GM21515 (cell line): ENCODE results near the gene DOCK1.

Source experiments
- ATAC-seq: cut with Tn5 transposase; IDR thresholded peaks from one replicate; pipeline ENCODE4 v1.9.1; 2021; ENCODE audit not compliant: unreplicated experiment

Gene DOCK1

DNA sequence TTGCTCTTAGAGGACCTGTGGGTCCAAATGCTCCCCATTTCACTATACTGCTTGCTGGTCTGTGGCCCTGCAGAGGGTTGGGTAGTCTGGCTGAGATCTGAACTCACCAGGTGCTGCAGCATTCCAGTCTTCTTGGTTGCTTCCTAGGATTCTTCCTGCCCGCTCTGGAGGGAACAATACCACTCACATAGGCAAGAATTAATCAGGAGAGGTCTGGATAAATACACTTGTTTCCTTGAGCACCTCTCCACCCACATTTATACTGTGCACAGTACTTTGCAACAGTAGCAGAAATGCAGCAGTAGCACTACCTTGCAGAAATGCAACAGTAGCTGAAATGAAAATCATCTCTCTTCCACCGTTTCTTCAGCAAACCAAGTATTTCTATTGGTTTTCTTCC is 165.9 kb downstream of the DOCK1 start:
- no peak for ATAC-seq

- no peak for ATAC-seq
Observed at GRCh38 chr10:127073666-127074065, 168.4 kb downstream of the DOCK1 start.

DNA sequence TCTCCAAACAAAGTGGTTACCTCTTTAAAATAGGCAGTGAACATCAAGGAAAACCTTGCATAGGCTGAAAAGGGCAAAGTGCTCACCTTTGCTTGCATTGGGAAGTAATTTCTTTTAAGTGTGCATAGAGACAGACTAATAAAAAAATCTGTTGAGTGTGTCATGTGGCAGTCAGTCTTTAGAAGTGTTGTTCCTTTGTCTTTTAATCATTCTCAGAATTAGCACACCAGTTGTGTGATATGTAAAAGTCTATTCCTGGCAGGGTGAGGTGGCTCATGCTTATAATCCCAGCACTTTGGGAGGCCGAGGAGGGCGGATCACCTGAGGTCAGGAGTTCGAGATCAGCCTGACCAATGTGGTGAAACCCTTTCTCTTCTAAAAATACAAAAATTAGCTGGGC is 174.2 kb downstream of the DOCK1 start:
- no peak for ATAC-seq

GRCh38 chr10:127080317-127080716 is 175.1 kb downstream of the DOCK1 start:
- no peak for ATAC-seq

DNA sequence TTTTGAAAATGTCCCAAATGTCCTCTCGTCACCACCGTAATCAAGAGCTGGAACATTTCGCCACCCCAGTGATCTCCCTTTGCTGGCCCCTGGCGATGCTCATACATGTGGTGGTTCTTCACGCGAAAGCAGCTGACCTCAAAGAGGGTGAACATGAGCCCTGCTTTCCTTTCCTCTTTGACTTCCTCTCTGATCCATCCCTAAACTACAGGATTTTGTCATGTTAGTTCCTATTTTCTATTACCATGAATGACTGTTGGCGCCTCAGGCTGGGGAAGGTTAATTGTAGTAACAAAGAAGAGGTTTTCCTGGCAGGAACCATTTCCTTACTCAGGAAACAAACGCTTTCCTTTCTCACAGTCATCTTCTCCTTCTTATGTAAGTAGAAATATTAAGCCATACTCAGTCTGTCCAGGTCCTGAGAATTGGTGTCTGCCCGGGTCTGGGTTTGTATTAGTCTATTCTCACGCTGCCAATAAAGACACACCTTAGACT is 176.7 kb downstream of the DOCK1 start:
- no peak for ATAC-seq

- ATAC-seq = no peak
Observed at GRCh38 chr10:127082651-127083050, 177.4 kb downstream of the DOCK1 start.

GRCh38 chr10:127085957-127086356 is 180.7 kb downstream of the DOCK1 start:
- no peak for ATAC-seq

DNA sequence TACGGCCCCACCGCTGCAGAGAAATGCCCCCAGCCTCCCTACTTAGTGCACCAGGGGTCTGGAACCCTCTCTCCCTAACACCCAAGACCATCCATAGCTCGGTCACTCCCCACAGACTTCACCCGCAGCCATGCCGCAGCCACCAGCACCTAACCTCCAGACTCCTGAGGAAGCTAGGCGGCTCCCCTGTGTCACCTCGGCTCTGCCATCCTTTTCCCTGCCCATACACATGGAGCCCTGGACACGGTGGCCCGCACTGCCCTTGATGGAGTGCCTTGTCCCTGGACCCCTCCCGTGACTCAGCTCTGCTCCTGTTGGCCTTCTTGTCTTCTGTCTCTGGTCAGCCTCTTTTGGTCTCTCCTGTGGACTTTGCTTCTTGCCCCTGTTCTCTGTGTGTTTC is 183.7 kb downstream of the DOCK1 start:
- no peak for ATAC-seq

GRCh38 chr10:127089446-127089845 is 184.2 kb downstream of the DOCK1 start:
- no peak for ATAC-seq

DNA sequence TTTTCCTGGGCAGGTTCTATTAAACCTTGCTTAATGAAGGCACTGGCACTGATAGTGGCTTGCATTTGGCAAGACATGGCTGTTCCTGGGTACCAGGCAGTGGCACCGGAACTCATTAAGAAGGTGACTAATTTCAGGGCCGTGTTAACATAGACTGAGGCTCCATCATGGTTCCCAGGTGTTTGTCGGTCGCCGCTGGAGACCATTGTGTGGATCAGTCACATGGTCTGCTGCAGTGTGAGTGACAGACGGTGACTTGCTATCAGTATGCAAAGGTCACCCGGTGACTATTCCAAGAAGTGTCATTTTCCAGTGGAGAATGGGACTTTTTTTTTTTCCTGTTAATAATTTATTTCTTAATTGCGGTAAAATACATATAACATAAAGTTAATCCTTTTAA is 184.9 kb downstream of the DOCK1 start:
- no peak for ATAC-seq

GRCh38 chr10:127091354-127091753 is 186.1 kb downstream of the DOCK1 start:
- no peak for ATAC-seq

GRCh38 chr10:127092916-127093315 is 187.7 kb downstream of the DOCK1 start:
- no peak for ATAC-seq

- no peak for ATAC-seq
Observed at GRCh38 chr10:127094984-127095383, 189.8 kb downstream of the DOCK1 start.

- no peak for ATAC-seq
Observed at GRCh38 chr10:127100983-127101615, 195.9 kb downstream of the DOCK1 start.

- no peak for ATAC-seq
Observed at GRCh38 chr10:127102176-127102575, 196.9 kb downstream of the DOCK1 start.

GRCh38 chr10:127115100-127115499 is 209.9 kb downstream of the DOCK1 start:
- no peak for ATAC-seq

DNA sequence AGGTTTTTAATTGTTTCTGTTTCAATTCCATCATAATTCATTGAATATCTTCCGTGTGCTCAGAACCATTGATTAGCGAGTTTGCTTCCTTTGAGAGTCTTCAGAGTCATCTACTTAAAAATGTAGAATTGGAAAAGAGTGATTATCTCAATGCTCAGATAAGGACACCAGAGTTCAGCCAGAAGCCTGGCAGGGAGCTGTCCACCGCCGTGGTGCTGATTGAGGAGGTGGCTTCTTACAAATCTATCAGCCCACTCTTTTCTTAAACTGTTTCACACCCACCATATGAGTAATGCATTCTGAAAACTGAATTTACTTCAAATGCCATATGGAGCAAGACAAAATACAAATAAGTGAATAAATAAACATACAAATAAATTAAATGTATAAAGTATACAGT is 211.9 kb downstream of the DOCK1 start:
- no peak for ATAC-seq

DNA sequence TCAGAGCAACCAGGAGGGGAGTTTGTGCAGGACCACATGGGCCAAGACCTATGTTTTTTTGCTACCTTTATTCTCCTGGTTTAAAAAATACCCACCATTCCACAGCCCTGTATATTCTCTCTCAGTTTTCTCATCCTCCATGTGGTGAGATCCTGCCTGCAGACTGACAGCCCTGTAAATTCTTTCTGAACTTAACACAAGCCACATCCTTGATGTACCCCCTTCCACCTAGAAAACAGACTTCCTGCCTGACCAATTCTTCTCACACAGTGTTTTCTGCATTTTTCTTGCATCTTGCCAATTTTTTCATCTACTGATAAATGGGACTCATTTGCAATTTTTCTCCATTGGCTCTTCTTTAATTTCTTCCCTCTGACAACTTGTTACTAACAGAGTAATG is 212.8 kb downstream of the DOCK1 start:
- ATAC-seq = no peak

GRCh38 chr10:127119936-127120335 is 214.7 kb downstream of the DOCK1 start:
- no peak for ATAC-seq

DNA sequence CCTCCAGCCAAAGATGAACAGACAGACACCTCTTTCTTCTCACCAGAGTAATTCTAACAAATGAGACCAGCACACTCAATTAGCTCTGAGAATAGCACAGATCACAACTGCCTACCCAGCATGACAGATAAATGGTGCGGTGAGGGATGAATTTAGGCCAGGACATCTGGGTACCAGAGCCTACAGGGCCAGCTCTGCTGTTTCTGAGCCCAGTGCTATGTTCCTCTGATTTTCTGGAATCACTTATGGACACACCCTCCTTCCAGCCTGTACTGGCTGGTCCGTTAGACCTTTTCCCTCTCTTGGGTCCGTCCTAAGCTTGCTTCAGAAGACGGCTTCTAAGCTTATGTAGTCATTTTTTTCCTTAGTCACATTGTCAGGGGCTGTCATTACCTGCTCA is 217.6 kb downstream of the DOCK1 start:
- no peak for ATAC-seq

DNA sequence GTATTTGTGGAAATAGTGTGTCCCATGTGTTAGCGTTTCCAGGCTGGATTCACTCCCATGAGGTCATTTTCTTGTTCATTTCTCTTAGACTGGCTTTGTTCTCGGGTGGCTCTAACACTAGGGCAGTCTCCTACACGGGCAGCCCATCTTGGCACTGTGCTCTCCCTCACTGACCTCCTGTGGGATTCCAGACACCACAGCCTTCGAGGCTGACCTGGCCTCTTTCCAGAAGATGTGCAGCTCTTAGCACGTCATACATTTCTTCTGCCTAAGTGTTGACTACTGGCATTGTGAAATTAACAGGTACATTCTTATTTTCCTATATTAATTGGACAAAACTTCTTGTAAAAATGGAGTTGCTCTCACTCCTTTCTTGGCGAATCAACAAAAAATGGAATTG is 218.4 kb downstream of the DOCK1 start:
- ATAC-seq = no peak

DNA sequence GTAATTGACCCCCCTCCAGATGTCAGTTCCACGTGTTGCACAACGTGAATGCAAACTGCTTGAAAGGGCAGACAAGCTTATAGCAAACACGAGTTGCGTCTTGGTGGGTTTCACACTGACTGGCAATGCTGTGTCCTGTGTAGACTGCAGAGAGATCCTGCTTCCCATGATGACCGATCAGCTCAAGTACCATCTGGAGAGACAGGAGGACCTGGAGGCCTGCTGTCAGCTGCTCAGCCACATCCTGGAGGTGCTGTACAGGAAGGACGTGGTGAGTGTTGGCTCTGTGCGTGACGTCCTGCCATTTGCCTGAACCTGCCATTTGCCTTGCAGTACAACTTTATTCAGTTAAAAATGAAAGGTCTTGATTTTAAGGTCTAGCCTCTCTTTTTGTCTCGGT is 220.1 kb downstream of the DOCK1 start:
- no peak for ATAC-seq

DNA sequence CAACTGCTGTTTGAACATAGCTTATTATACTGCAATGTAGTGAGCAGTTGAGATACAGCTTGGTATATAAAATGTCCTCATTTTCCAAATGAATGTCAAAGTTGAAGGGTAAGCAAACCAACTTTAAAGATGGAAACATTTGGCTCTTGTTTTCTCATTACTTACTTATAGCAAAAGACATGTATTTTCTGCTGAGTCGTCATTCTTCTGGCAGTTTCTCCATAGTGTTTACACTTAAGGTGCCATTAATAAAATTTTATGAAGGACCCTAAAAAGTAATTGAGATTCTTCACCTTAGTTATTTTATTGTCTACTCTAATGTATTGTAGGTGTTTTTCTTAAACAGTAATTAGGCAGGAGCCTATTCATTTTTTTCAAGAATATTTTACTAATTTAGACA is 222.6 kb downstream of the DOCK1 start:
- ATAC-seq = no peak
